D721Med (cell line): Measurements from ENCODE around the gene SPDYE6.
"Not testable (repeated sequence)": the region's sequence is repeated elsewhere in the genome, so short reads cannot be mapped to it uniquely, and the experiment has no call there.

Experiments
- DNase-seq: peaks from one replicate; pipeline ENCODE4 v3.0.0; 2011; ENCODE audit warnings: low spot score; ENCODE audit not compliant: insufficient read length
- FAIRE-seq: peaks from 2 replicates; lab custom pipeline; 2011; peaks lifted over from hg19 to GRCh38; lab: Jason Lieb, UNC
- CTCF ChIP-seq: IDR thresholded peaks from 2 replicates; pipeline ENCODE4 v1.5.1; 2012; ENCODE audit warnings: mild to moderate bottlenecking, control low read depth; ENCODE audit not compliant: insufficient read depth; ENCODE audit errors: missing control alignments

The SPDYE6 gene

DNA sequence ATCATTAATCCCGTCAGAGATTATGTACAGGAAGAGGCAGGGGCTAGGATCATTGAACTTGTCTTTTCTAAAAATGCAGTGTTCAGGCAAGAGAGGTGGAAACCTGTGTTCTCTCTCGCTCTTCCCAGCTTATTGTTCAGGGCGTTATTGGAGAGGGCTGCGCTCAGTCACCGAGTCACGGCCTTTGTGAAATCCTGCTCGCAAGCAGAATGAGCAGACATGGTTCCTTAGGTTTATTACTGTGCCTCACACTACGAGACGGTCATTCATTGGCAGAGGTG lies 39.3 kb upstream of the SPDYE6 start:
- FAIRE-seq = no peak
- no peak for DNase-seq
- no peak for TF ChIP-seq CTCF

- no peak for FAIRE-seq
- TF ChIP-seq CTCF = no peak
- DNase-seq = no peak
Observed at GRCh38 chr7:102393467-102393866, 37.2 kb upstream of the SPDYE6 start.

- no peak for FAIRE-seq
- no peak for DNase-seq
- TF ChIP-seq CTCF = no peak
Observed at GRCh38 chr7:102392330-102392729, 36.1 kb upstream of the SPDYE6 start.

- FAIRE-seq = no peak
- DNase-seq = peak; percentile 57
- peak; percentile 93 for TF ChIP-seq CTCF
Observed at GRCh38 chr7:102390697-102391484, 34.6 kb upstream of the SPDYE6 start.

DNA sequence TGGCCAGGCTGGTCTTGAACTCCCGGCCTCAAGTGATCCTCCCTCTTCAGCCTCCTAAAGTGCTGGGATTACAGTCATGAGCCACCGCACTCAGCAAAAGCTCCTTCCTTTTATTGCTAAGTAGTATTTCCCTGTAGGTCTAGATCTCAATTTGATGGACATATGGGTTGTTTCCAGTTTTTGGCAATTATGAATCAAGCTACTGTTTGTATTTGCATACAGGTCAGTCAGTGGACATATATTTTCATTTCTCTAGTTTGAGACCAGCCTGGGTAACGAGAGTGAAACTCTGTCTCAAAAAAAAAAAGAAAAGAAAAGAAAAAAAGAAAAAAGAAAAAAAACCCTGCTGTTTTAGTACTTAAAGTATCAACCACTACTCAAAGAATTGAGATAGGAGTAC lies 33.6 kb upstream of the SPDYE6 start:
- TF ChIP-seq CTCF = no peak
- no peak for DNase-seq
- FAIRE-seq = no peak

DNA sequence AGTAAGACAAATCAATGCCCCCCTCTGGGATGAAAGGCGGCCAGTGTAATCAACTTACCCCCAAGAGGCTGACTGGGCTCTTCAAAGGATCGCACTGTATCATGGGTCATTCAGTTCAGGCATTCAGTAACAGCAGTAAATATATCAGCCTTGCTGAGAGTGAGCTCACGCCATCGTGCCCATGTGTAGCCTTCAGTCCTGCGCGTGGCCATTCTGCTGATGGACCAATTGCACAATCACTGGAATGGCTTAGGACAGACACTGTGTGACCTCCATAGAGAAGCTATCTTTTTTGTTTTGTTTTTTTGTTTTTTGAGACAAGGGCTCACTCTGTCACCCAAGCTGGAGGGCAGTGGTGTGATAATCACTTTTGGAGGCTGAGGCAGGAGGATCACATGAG lies 30.8 kb upstream of the SPDYE6 start:
- FAIRE-seq (no peak), DNase-seq (no peak)
- no peak for TF ChIP-seq CTCF

- FAIRE-seq, DNase-seq: not testable (repeated sequence)
Observed at GRCh38 chr7:102381696-102382425, 25.6 kb upstream of the SPDYE6 start.

GRCh38 chr7:102380837-102381236 lies 24.6 kb upstream of the SPDYE6 start:
- FAIRE-seq = not testable (repeated sequence)

More at GRCh38 chr7:102380837-102381236, 24.6 kb upstream of the SPDYE6 start:
- DNase-seq = not testable (repeated sequence)
